ENCODE measurements around the gene NFIB. TPM values are rescaled to one million over a fixed set of nuclear protein-coding genes. Genes with fewer than 3 reads are reported as not detected.

NFIB gene
- total and polyA plus RNA-seq, 2 of the 8 experiments (the other 6 are each of a cell fraction or from before 2014, with no cell fraction given) = 2.6 to 13.1 TPM

DNA sequence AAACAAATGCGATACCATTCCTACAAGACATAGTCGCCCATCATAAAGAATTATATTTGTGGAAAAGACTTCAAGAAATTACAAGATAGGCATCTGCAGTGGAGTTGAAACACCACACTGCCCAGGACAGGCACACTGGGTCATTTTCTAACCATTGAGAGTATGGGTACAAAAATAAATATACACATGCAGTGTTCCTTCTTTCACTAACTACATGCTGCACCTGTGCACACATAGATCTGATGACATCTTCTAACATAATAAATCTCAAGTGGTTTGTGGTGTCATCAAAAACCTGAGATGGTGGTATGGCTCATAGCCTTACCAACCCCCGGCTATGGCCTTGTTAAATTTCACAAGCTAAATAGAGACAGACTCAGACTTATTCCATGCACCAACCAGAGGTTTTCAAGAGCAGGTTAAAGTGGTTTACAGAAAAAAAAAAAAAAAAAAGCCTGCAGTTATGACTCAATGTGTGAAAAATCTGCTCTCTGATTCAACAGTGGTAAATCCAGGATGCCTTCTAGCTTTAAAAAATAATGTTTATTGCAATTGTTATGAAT, 12.4 kb upstream of the NFIB start:
- Histone ChIP-seq H4K5ac (ENCODE audit: insufficient read length, low read depth, low read length) (no peak overlapping the region), H4K8ac (ENCODE audit: extremely low read depth, insufficient read depth, low read length) (no peak overlapping the region), H2BK120ac (replicated peaks; ENCODE audit: low read depth, low read length) (no peak overlapping the region), H3K23me2 (ENCODE audit: low read depth, low read length) (peaks cover 3% of the 10 kb centered on the region; the same call in 1 of the 2 replicates), H2BK20ac (ENCODE audit: low read length) (no peak overlapping the region), H3K36me3 (ENCODE audit: control insufficient read depth in 2 of 4, insufficient read depth in 4 of 4, low read length in 3 of 4) (no peaks in the 10 kb centered on the region), H3K27me3 (replicated peaks in 1 of 4; ENCODE audit: control insufficient read depth in 3 of 4, extremely low read depth in 1 of 4, insufficient read depth in 3 of 4, low read length in 3 of 4) (no peaks in the 10 kb centered on the region), H4K20me1 (replicated peaks in 1 of 2; ENCODE audit: control insufficient read depth in 1 of 2, insufficient read depth in 2 of 2, low read length in 2 of 2) (no peaks in the 10 kb centered on the region), H3K14ac (ENCODE audit: insufficient read length) (no peak overlapping the region), H2BK15ac (ENCODE audit: low read length) (no peak overlapping the region), H3K9me3 (ENCODE audit: insufficient read depth in 2 of 2, low read depth in 1 of 2, low read length in 1 of 2) (no peaks in the 10 kb centered on the region), H3K4me2 (ENCODE audit: insufficient read depth in 1 of 2, low read depth in 2 of 2, low read length in 2 of 2) (no peak overlapping the region), H3K4me1 (replicated peaks in 1 of 4; ENCODE audit: control insufficient read depth in 3 of 4, insufficient read depth in 4 of 4, low read length in 3 of 4) (peaks cover 2 to 4% (median 3%) of the 10 kb centered on the region in 4 experiments; a peak in 4 of 7 replicates), H3K23ac (ENCODE audit: insufficient read length) (no peak overlapping the region), H3K4ac (replicated peaks; ENCODE audit: insufficient read length, low read depth, low read length) (no peak overlapping the region), H3K79me1 (ENCODE audit: low read depth, low read length) (no peaks in the 10 kb centered on the region), H3K79me2 (ENCODE audit: control insufficient read depth in 1 of 2, insufficient read depth in 2 of 2, low read length in 2 of 2) (no peaks in the 10 kb centered on the region), H3K27ac (ENCODE audit: low read depth, low read length) (no peak overlapping the region), H3K56ac (replicated peaks; ENCODE audit: insufficient read length, low read depth, low read length) (no peak overlapping the region), H3K4me3 (ENCODE audit: extremely low read depth in 1 of 4, insufficient read depth in 2 of 4, low read depth in 3 of 4, low read length in 4 of 4) (no peak overlapping the region), H2BK5ac (ENCODE audit: low read depth, low read length) (no peak overlapping the region), H2AFZ (ENCODE audit: low read length) (no peak overlapping the region), H4K91ac (replicated peaks; ENCODE audit: insufficient read length, low read length) (no peak overlapping the region), H2AK5ac (ENCODE audit: low read depth, low read length) (no peak overlapping the region), H2BK12ac (ENCODE audit: low read depth, low read length) (no peak overlapping the region), H3K9ac (replicated peaks in 1 of 4; ENCODE audit: extremely low read depth in 1 of 4, low read depth in 3 of 4, low read length in 3 of 4) (no peak overlapping the region), H3K18ac (ENCODE audit: extremely low read depth, low read length) (no peak overlapping the region)
- ChIA-PET POLR2A (ENCODE audit: partially characterized antibody) (interaction anchor here (0.5 kb wide), 1 partner anchor 237 kb away, joined by 3 read pairs; no protein-coding TSS in a partner anchor), CTCF (ENCODE audit: partially characterized antibody) (interaction anchor here (0.7 to 1.1 kb wide), 3 partner anchors 10 to 571 kb away, joined by 3 to 6 read pairs (median 4); no protein-coding TSS in a partner anchor)
- 98% methylated on average over 3 of the region's 3 CpGs; no CpG with 5 or more reads in 1 of the 2 experiments for WGBS, 2 experiments (ENCODE audit: extremely low coverage in 1 of 2, insufficient coverage in 1 of 2, insufficient read length in 1 of 2, insufficient replicate concordance in 2 of 2, low coverage in 1 of 2, low lambda C conversion rate in 2 of 2, missing lambda C conversion rate in 1 of 2)
- DNase-seq (ENCODE audit: low read depth in 1 of 2, low spot score in 2 of 2) (no peak), FAIRE-seq (no peak)
- TF ChIP-seq CHD2 (IDR thresholded peaks at IDR 0.05; ENCODE audit: low read length) (no peak), TEAD4 (IDR thresholded peaks at IDR 0.05; ENCODE audit: low read depth, low read length) (no peak), CBX8 (IDR thresholded peaks at IDR 0.05; ENCODE audit: borderline replicate concordance, low read depth, low read length) (no peak), GABPA (IDR thresholded peaks at IDR 0.05; ENCODE audit: borderline replicate concordance, insufficient read depth, low read length) (no peak), FOSL1 (IDR thresholded peaks at IDR 0.05; ENCODE audit: insufficient read depth, low read depth, low read length) (no peak), CREB1 (IDR thresholded peaks at IDR 0.05) (no peak), POLR2AphosphoS5 (IDR thresholded peaks at IDR 0.05; ENCODE audit: low read depth, low read length) (no peak)
